Measurements from ENCODE around the gene CRB1.

The CRB1 gene

DNA sequence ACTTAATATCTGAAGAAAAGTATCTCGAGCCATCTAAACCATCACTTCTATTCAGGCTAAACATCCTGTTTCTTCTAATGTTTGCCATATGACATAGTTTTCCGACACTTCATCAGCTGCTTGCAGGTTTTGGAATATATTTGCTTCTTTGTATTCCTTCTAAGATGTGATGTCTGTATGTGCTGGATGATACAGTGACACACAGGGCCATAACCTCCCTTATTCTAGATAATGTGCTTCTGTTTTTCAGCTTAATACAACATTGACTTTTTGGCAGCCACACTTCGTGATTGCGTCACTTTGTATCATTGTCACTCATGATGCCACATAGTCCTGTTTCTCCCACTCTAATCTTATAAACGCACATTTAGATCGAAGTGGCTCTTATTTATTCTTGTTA lies 156.3 kb downstream of the CRB1 start:
- H3K36me3 ChIP-seq (ENCODE audit: insufficient read depth, low read length), result no peaks in the 10 kb centered on the region
- H3K79me2 ChIP-seq (ENCODE audit: control insufficient read depth, insufficient read depth, low read length, unreplicated experiment), result no peaks in the 10 kb centered on the region
- H3K27me3 ChIP-seq (ENCODE audit: insufficient read depth, low read length), result no peaks in the 10 kb centered on the region
- H2AFZ ChIP-seq (ENCODE audit: low read length, unreplicated experiment), result no peak overlapping the region
- no peak overlapping the region for H3K4me3 ChIP-seq (ENCODE audit: low read depth, low read length)
- no peaks in the 10 kb centered on the region for H3K4me1 ChIP-seq (ENCODE audit: control insufficient read depth, insufficient read depth, low read length, unreplicated experiment)
- no peak overlapping the region for H3K27ac ChIP-seq (ENCODE audit: low read depth, low read length)

GRCh38 chr1:197429372-197429771 lies 161.3 kb downstream of the CRB1 start:
- H3K79me2 ChIP-seq (ENCODE audit: control insufficient read depth, insufficient read depth, low read length, unreplicated experiment), result no peaks in the 10 kb centered on the region
- no peak overlapping the region for H3K27ac ChIP-seq (ENCODE audit: low read depth, low read length)

GRCh38 chr1:197435224-197435623 lies 167.2 kb downstream of the CRB1 start:
- H3K27me3 ChIP-seq (ENCODE audit: insufficient read depth, low read length), result no peaks in the 10 kb centered on the region
- H3K4me3 ChIP-seq (ENCODE audit: low read depth, low read length), result no peak overlapping the region
- H2AFZ ChIP-seq (ENCODE audit: low read length, unreplicated experiment), result no peak overlapping the region
- H3K79me2 ChIP-seq (ENCODE audit: control insufficient read depth, insufficient read depth, low read length, unreplicated experiment), result no peaks in the 10 kb centered on the region
- no peaks in the 10 kb centered on the region for H3K36me3 ChIP-seq (ENCODE audit: insufficient read depth, low read length)
- H3K27ac ChIP-seq (ENCODE audit: low read depth, low read length), result no peak overlapping the region
- H3K4me1 ChIP-seq (ENCODE audit: control insufficient read depth, insufficient read depth, low read length, unreplicated experiment), result no peaks in the 10 kb centered on the region

More at GRCh38 chr1:197429372-197429771, 161.3 kb downstream of the CRB1 start:
- H3K27me3 ChIP-seq (ENCODE audit: insufficient read depth, low read length), result no peaks in the 10 kb centered on the region
- H3K4me1 ChIP-seq (ENCODE audit: control insufficient read depth, insufficient read depth, low read length, unreplicated experiment), result no peaks in the 10 kb centered on the region
- H2AFZ ChIP-seq (ENCODE audit: low read length, unreplicated experiment), result no peak overlapping the region
- H3K36me3 ChIP-seq (ENCODE audit: insufficient read depth, low read length), result no peaks in the 10 kb centered on the region
- no peak overlapping the region for H3K4me3 ChIP-seq (ENCODE audit: low read depth, low read length)

- H3K4me3 ChIP-seq (ENCODE audit: low read depth, low read length), result no peak overlapping the region
- H3K36me3 ChIP-seq (ENCODE audit: insufficient read depth, low read length), result no peaks in the 10 kb centered on the region
- peaks cover 5% of the 10 kb centered on the region for H3K4me1 ChIP-seq (ENCODE audit: control insufficient read depth, insufficient read depth, low read length, unreplicated experiment)
- no peaks in the 10 kb centered on the region for H3K27me3 ChIP-seq (ENCODE audit: insufficient read depth, low read length)
- no peak overlapping the region for H2AFZ ChIP-seq (ENCODE audit: low read length, unreplicated experiment)
- H3K27ac ChIP-seq (ENCODE audit: low read depth, low read length), result no peak overlapping the region
- H3K79me2 ChIP-seq (ENCODE audit: control insufficient read depth, insufficient read depth, low read length, unreplicated experiment), result no peaks in the 10 kb centered on the region
Observed at GRCh38 chr1:197437601-197438000, 169.5 kb downstream of the CRB1 start.

- Histone ChIP-seq H3K36me3 (ENCODE audit: insufficient read depth, low read length) (no peaks in the 10 kb centered on the region), H3K4me3 (ENCODE audit: low read depth, low read length) (no peak overlapping the region), H2AFZ (ENCODE audit: low read length, unreplicated experiment) (no peak overlapping the region), H3K27ac (ENCODE audit: low read depth, low read length) (no peak overlapping the region), H3K79me2 (ENCODE audit: control insufficient read depth, insufficient read depth, low read length, unreplicated experiment) (no peaks in the 10 kb centered on the region), H3K4me1 (ENCODE audit: control insufficient read depth, insufficient read depth, low read length, unreplicated experiment) (peaks cover 5% of the 10 kb centered on the region), H3K27me3 (ENCODE audit: insufficient read depth, low read length) (no peaks in the 10 kb centered on the region)
Observed at GRCh38 chr1:197438010-197438790, 170.1 kb downstream of the CRB1 start.

GRCh38 chr1:197439708-197440280 lies 171.7 kb downstream of the CRB1 start:
- Histone ChIP-seq H3K27me3 (ENCODE audit: insufficient read depth, low read length) (no peaks in the 10 kb centered on the region), H2AFZ (ENCODE audit: low read length, unreplicated experiment) (no peak overlapping the region), H3K4me1 (ENCODE audit: control insufficient read depth, insufficient read depth, low read length, unreplicated experiment) (peaks cover 5% of the 10 kb centered on the region), H3K4me3 (ENCODE audit: low read depth, low read length) (no peak overlapping the region), H3K79me2 (ENCODE audit: control insufficient read depth, insufficient read depth, low read length, unreplicated experiment) (no peaks in the 10 kb centered on the region), H3K27ac (ENCODE audit: low read depth, low read length) (no peak overlapping the region), H3K36me3 (ENCODE audit: insufficient read depth, low read length) (no peaks in the 10 kb centered on the region)

DNA sequence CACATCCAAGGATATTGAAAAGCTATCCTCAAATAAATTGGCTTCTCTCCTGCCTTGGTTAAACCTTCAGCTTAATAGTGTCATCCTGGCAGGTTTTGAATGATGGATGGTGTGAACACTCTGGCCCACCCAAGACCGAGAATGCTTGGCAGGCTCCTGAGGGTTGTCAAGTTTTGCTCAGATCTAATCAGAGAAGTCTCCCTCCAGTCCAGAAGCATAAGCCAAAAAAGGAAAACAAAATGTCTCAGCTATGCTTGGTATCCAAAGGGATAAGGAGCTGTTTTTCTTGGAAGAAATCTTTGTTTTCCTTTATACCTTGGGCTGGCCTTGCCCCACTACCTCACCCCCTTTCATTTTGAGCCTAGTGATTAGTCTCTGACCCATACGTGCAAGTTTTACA lies 172.7 kb downstream of the CRB1 start:
- no peak overlapping the region for H3K27ac ChIP-seq (ENCODE audit: low read depth, low read length)
- H3K27me3 ChIP-seq (ENCODE audit: insufficient read depth, low read length), result no peaks in the 10 kb centered on the region
- H3K4me1 ChIP-seq (ENCODE audit: control insufficient read depth, insufficient read depth, low read length, unreplicated experiment), result peaks cover 5% of the 10 kb centered on the region
- no peaks in the 10 kb centered on the region for H3K36me3 ChIP-seq (ENCODE audit: insufficient read depth, low read length)
- no peaks in the 10 kb centered on the region for H3K79me2 ChIP-seq (ENCODE audit: control insufficient read depth, insufficient read depth, low read length, unreplicated experiment)
- no peak overlapping the region for H2AFZ ChIP-seq (ENCODE audit: low read length, unreplicated experiment)
- no peak overlapping the region for H3K4me3 ChIP-seq (ENCODE audit: low read depth, low read length)

DNA sequence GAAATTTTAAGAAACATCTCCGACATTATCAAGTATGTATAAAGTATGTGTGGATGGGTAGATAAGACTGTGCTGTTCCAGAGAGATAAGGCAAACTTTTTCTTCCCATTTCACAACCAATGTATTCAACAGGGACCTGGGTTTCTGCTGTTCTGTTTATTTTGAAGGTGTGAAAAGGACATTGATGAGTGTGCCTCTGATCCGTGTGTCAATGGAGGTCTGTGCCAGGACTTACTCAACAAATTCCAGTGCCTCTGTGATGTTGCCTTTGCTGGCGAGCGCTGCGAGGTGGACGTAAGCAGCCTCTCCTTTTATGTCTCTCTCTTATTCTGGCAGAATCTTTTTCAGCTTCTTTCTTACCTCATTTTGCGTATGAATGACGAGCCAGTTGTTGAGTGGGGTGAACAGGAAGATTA lies 174.0 kb downstream of the CRB1 start:
- Histone ChIP-seq H3K4me3 (ENCODE audit: low read depth, low read length) (peak overlapping the region; percentile 28; the same call in 1 of the 2 replicates), H3K79me2 (ENCODE audit: control insufficient read depth, insufficient read depth, low read length, unreplicated experiment) (no peaks in the 10 kb centered on the region), H3K36me3 (ENCODE audit: insufficient read depth, low read length) (no peaks in the 10 kb centered on the region), H2AFZ (ENCODE audit: low read length, unreplicated experiment) (no peak overlapping the region), H3K27me3 (ENCODE audit: insufficient read depth, low read length) (no peaks in the 10 kb centered on the region), H3K4me1 (ENCODE audit: control insufficient read depth, insufficient read depth, low read length, unreplicated experiment) (peaks cover 5% of the 10 kb centered on the region), H3K27ac (ENCODE audit: low read depth, low read length) (no peak overlapping the region)

GRCh38 chr1:197444755-197445154 lies 176.7 kb downstream of the CRB1 start:
- H3K27me3 ChIP-seq (ENCODE audit: insufficient read depth, low read length), result no peaks in the 10 kb centered on the region
- peaks cover 5% of the 10 kb centered on the region for H3K4me1 ChIP-seq (ENCODE audit: control insufficient read depth, insufficient read depth, low read length, unreplicated experiment)
- H3K27ac ChIP-seq (ENCODE audit: low read depth, low read length), result no peak overlapping the region
- H2AFZ ChIP-seq (ENCODE audit: low read length, unreplicated experiment), result no peak overlapping the region
- no peak overlapping the region for H3K4me3 ChIP-seq (ENCODE audit: low read depth, low read length)
- no peaks in the 10 kb centered on the region for H3K79me2 ChIP-seq (ENCODE audit: control insufficient read depth, insufficient read depth, low read length, unreplicated experiment)
- no peaks in the 10 kb centered on the region for H3K36me3 ChIP-seq (ENCODE audit: insufficient read depth, low read length)

DNA sequence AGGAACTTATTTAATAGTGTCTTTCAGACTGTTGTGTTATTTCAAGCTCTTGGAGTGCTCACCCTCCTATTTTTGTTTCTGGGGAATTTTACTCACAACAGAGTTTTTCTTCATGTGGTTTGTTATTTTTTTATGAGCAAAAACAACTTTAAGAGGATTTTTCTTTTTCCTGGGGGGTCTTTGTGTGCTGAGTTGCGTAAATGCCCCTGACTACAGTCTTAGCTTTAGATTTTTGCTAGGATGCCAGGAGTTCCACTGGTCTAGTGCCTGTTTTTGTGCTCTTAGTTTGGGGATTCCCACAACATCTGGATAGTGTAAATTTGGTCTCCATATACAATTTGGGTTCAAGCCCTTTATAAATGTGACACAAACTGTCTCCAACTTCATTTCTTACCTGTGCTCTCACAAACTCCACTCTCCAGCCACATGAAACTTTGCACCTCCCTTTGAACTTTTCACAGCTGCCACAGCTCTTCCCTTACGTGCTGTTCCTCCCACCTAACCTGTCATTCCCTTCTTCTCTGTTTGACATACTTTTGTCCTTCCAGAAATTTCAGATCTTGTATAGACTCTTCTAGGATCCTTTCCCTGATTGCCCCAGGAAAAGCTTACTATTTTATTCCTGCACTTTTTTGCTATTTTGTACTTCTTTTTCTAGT lies 180.2 kb downstream of the CRB1 start:
- H3K27ac ChIP-seq (ENCODE audit: low read depth, low read length), result no peak overlapping the region
- no peak overlapping the region for H2AFZ ChIP-seq (ENCODE audit: low read length, unreplicated experiment)
- no peaks in the 10 kb centered on the region for H3K27me3 ChIP-seq (ENCODE audit: insufficient read depth, low read length)
- no peak overlapping the region for H3K4me3 ChIP-seq (ENCODE audit: low read depth, low read length)
- no peaks in the 10 kb centered on the region for H3K79me2 ChIP-seq (ENCODE audit: control insufficient read depth, insufficient read depth, low read length, unreplicated experiment)
- no peaks in the 10 kb centered on the region for H3K36me3 ChIP-seq (ENCODE audit: insufficient read depth, low read length)
- H3K4me1 ChIP-seq (ENCODE audit: control insufficient read depth, insufficient read depth, low read length, unreplicated experiment), result no peaks in the 10 kb centered on the region

GRCh38 chr1:197451381-197451780 lies 183.3 kb downstream of the CRB1 start:
- Histone ChIP-seq H3K4me1 (ENCODE audit: control insufficient read depth, insufficient read depth, low read length, unreplicated experiment) (peaks cover 3% of the 10 kb centered on the region), H3K79me2 (ENCODE audit: control insufficient read depth, insufficient read depth, low read length, unreplicated experiment) (no peaks in the 10 kb centered on the region), H3K4me3 (ENCODE audit: low read depth, low read length) (no peak overlapping the region), H3K27me3 (ENCODE audit: insufficient read depth, low read length) (no peaks in the 10 kb centered on the region), H2AFZ (ENCODE audit: low read length, unreplicated experiment) (no peak overlapping the region), H3K27ac (ENCODE audit: low read depth, low read length) (no peak overlapping the region), H3K36me3 (ENCODE audit: insufficient read depth, low read length) (no peaks in the 10 kb centered on the region)
